EH (cell line): ENCODE measurements around the gene DNM3.

Source experiments
- DNase-seq: peaks from one replicate; pipeline ENCODE4 v3.0.0-alpha.2; 2015; ENCODE audit warnings: low read depth

DNM3 gene

DNA sequence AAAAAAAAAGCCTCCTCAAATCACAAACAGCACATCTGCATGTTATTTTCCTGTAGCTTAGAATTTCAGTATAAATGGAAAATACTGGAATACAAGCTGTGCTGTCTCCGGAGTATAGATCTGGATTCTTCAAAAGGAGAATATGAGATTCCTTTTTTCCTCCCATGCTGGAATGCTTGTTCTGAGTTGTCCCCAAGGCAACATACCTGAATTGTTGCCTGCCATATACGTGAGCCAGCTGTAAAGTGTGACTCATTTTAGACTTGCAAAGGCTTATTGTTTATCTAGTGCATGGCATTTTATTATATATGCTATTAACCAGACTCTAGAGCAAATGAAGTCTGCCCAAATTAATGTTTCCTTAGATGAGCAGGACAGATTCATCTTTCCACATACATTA is 484.2 kb downstream of the DNM3 start:
- peak; percentile 61 for DNase-seq

DNA sequence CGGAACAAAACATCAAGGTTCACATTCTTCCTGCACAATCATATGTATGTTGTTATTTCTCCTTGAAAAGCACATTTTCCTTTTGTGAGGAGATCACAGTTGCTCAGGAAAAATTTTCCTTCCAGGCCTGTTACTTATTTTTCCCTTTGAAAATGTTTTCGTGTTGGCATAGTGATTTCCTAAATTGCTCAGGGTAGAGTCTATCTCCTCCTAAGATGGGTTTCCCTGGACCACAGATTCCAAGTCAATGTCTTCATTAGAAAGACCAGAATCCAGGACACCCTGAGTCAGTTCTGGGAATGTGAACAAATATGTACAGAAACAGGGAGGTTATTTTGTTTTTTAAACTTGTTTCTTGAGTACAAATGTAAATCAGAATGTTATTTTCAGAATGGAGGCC is 484.8 kb downstream of the DNM3 start:
- DNase-seq, result peak; percentile 32

DNA sequence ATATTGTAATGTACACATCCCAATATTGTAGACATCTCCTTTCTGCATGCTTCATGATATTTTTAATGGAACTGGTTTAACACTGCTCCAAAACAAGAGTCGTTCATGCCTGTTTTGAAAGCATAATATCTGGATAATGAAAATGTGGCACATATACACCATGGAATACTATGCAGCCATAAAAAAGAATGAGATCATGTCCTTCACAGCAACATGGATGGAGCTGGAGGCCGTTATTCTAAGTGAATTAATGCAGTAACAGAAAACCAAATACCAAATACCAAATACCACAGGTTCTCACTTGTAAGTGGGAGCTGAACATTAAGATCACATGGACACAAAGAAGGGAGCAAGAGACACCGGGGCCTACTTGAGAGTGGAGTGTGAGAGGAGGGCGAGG is 487.0 kb downstream of the DNM3 start:
- no peak for DNase-seq

DNA sequence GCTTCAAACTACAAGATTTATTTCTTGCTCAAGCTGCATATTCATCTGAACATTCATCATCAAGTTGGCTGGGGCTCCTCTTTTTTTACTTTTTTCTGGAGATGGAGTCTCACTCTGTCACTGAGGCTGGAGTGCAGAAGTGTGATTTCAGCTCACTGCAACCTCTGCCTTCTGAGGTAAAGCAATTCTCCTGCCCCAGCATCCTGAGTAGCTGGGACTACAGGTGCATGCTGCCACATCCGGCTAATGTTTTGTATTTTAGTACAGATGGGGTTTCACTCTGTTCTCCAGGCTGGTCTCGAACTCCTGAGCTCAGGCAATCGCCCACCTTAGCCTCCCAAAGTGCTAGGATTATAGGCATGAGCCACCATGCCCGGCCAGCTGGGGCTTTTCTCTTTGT is 490.9 kb downstream of the DNM3 start:
- no peak for DNase-seq

DNA sequence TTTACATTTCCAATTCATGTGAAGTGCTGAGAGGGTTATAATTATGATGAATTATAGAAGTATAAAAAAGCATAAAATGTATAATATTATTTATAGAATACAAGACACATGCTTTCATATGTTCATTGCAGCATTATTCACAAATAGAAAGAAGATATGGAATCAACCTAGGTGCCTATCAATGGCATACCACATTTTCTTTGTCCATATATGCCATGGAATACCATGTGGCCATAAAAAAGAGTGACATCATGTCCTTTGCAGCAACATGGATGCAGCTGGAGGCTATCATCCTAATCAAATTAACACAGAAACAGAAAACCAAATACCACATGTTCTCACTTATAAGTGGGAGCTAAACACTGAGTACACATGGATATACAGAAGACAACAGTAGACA is 494.1 kb downstream of the DNM3 start:
- no peak for DNase-seq

DNA sequence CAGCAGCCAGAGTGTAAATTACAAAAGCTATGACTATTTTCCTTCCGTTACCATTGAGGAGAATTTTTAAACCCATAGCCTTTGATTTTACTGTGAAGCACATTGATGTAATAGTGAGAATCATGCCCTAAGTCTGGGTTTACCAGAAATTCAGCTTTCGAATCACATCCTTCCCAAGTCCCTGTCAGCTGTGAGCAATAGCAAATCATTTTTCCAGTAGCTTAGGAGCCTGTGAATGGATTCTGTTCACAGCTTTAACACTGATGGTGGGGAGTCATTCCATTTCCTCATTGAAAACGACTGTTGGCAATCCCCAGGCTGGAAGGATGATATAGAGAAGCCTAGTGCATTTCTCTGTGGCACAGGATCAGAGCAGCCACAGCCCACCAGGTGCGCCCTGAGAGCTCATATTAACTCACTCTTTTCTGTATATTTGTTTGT is 497.0 kb downstream of the DNM3 start:
- DNase-seq, result no peak

DNA sequence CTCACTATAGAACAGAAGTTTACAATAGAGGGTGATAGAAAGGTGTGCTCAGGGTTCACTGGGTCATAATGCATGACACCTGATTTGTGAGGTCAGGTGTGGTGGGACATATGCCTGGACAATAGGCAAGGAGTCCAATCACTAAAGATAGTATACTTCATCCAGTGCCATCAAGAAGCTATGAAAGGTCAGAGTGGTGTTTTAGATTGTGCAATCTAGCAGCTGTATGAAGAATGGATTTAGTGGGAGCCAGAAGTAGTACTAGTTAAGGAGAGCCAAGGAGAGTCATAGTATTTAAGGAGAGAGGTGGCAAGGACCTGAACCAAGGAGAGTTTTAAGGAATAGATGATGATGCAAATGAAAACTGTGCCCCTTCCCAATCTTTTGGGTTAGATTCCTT is 498.5 kb downstream of the DNM3 start:
- DNase-seq, result no peak

DNA sequence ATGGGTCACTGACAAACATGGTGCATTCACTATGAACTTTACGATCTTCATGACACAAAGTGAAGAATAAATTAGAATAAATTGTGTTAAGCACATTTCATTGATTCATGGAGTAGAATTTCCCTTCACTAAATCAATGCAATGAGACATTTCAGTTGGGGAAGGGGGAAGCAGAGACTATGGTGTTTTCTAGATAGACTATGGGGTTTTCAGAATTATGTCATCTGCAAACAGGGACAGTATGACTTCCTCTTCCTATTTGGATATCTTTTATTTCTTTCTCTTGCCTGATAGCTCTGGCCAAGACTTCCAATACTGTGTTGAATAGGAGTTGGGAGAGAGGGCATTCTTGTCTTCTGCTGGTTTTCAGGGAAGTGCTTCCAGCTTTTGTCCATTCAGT is 499.2 kb downstream of the DNM3 start:
- DNase-seq, result no peak

DNA sequence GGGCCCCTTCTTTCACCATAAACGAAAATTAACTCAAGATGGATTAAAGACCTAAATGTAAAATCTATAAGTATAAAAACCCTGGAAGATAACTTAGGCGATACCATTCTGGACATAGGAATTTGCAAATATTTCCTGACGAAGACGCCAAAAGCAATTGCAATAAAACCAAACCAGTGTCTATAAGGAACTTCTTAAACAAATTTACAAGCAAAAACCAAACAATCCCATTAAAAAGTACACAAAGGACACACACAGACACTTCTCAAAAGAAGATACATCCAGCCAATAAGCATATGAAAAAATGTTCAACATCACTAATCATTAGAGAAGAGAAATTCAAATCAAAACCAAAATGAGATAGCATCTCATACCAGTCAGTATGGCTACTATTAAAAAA is 500.4 kb downstream of the DNM3 start:
- no peak for DNase-seq

DNA sequence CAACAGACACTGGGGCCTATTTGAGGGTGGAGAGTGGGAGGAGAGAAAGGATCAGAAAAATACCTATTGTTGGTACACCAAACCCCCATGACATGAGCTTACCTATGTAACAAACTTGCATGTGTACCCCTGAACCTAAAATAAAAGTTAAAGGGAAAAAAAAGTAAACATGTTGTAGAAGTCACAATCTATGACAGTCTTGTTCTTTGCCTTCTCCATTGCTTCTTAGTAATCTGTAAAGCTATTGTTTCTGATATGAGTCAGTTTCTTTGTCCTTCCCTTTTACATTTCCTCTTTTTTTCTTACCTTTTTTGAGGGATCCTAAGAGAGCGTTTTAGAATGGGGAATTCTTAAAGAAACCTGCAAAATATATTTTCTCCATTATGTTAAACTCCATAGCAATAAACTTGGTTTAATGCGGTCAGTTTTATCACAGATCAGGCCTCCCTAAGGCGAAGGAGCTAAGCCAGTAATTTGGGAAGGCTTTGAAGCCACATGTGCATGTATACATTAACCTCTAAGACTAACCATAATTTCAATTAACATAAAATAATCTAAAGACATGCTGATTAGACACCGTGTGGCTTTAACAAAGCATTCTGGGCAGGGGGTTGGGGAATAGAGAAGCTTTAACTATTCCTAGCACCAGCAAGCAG is 501.4 kb downstream of the DNM3 start:
- DNase-seq, result no peak

DNA sequence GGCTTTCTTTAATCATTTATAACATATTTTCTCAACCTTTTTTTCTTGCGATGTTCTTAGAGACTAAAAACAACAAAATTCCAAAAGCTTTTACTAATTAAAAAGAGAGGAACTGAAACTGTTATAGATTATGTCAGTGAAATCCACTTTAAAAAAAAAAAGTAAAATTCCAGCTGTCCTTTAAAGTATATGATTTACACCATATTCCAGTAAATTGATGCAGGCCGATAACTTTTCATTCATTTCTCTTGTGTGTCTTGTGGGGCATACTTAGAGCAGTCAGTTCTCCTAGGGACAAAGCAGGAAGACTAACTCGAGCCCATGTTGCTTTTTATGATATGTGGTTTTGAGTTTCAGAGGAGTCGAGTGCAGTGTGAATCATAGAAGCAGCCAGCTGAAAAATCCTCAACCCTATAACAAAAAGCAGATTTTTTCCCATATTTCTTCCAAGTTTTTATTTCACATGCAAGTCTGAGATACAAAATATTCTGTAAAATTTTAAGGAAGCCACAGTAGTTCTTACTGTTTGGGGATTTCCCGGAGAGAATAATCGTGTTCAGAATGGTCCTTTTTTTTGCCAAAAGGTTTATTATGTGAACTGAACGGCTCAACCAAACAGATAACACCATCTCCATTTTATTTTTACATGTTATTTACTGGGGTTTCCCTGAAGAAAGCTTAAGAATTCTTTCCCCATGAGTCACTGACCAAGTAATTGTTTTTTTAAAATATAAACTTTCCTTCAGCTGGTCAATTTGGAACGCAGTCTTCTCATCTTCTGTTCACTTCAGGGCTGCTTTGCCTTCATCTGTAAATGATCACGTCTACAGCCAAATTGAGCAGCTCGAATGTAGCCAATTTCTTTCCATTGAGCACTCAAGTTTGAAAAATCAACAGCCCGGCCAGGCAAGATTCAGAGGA is 502.2 kb downstream of the DNM3 start:
- peak; percentile 91 for DNase-seq

DNA sequence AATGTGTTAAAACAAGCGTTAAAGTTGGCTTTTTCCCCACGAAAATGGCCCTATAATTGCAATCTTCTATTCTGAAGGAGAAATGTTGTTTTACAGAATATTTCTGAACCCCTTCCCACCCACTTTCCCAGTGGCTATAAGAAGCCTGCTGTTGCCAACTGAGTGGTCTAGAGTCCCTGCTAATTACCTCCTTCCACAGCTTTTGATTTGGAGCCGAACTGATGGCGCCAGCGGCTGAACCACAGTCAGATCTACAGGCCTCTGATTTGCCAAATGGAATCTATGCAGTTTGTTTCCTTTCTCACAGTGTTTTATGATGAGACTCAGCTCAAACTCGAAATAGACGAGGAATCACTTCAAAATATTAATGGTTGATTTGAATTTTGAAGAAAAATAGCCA is 503.1 kb downstream of the DNM3 start:
- no peak for DNase-seq

DNA sequence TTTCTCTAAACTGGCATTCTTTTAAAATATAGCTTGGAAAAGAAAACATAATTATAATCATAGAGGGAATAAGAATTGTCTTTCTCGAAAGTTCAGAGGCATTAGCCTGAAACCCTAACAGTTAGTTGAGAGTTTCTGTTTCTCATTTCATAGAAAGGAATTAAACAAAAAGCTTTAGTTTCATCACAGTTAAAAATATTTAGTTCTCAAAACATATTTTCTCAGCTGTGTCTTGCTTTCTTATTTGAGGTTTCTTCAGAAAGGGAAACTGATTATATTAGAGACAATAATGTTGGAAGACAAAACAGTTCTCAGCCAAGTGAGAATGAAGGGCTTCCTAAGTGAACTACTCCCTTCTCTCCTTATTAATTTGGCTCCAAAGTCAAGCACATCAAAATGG is 503.8 kb downstream of the DNM3 start:
- DNase-seq, result no peak

DNA sequence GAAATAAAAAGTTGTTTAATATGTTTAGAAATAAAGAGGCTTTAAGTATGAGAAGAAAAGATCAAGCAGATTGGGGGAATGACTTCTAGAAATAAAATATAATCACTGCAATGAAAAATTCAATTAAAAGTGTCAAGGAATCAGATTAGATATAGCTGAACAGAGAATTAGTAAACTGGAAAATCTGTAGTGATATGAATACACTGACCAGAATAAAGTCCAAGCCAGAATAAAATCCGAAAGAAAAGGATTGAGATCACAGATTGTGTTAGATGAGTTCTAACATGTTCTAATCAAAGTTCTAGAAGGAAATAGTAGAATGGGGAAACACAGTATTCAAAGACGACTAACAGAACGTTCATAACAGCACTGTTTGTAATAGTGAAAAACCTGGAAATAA is 506.1 kb downstream of the DNM3 start:
- DNase-seq, result no peak

DNA sequence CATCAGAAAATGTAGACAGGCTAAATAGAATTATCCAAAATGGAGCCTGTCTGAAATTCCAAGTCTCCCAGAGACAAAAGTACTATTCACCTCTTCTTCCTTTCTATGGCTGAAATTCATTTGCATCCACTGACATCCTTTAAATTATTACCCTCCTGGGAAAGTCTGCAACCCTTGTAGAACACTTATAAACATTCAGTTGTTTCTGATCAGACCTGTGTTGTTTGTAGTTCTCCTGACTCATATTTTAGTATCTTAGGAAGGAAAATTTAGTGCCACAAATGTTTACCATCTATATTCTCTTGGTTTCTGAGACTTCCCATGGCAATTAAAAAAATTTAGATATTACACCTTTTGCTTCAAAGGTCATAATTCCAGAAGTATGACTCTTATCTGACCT is 509.6 kb downstream of the DNM3 start:
- DNase-seq, result no peak

DNA sequence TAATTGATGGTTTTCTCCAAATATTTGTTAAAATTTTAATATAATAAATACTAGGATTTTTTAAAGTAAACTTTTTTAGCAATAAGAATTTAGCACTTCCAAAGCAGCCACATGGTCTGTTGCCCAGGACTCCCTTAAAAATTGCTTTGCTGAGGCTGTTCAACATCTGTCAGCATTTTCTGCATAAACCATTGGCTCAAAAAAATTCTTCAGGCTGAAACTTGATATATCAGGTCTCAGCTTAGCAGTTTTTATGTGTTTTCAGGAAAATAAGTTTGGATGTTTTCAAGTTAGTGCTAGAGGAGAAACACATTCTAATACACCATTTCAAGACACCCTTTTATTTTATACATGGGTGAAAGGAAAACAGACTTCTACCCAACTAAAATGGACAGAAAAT is 510.0 kb downstream of the DNM3 start:
- peak; percentile 36 for DNase-seq

DNA sequence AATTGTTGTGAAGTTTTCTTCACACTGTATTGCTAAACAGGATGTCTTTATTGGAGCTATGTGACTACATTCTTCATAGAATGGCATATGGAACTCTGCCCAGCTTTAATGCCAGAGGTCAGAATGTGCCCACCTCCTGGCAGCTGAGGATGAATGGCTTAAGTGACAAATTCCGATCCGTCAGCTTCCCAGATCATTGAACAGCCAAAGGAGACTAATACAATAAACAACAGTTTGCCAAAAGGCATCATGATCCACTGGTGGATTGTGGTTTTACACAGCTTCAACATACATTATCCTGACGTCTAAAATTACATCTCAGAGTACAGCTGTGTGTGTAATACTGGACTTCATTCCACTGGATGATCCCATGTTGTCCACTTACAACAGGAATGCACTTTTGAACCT is 510.5 kb downstream of the DNM3 start:
- peak; percentile 67 for DNase-seq

DNA sequence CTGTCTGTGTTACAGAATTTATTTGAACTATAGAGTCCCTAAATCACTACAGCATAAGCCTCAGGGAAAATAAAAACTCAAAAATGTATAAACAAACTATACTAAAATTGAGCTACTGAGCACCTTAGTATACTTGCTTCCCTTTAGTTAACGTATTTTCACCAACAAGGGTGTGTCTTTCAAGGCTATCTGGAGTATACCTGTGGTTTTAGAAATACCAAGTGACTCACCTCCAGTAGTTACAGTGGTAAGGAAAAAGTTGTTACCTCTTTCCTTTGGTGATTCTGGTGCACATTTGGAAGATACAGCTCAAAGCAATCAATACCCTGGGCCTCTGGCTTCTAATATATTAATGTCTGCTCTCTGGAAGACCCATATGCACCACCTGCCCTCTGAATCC is 511.1 kb downstream of the DNM3 start:
- DNase-seq, result no peak

DNA sequence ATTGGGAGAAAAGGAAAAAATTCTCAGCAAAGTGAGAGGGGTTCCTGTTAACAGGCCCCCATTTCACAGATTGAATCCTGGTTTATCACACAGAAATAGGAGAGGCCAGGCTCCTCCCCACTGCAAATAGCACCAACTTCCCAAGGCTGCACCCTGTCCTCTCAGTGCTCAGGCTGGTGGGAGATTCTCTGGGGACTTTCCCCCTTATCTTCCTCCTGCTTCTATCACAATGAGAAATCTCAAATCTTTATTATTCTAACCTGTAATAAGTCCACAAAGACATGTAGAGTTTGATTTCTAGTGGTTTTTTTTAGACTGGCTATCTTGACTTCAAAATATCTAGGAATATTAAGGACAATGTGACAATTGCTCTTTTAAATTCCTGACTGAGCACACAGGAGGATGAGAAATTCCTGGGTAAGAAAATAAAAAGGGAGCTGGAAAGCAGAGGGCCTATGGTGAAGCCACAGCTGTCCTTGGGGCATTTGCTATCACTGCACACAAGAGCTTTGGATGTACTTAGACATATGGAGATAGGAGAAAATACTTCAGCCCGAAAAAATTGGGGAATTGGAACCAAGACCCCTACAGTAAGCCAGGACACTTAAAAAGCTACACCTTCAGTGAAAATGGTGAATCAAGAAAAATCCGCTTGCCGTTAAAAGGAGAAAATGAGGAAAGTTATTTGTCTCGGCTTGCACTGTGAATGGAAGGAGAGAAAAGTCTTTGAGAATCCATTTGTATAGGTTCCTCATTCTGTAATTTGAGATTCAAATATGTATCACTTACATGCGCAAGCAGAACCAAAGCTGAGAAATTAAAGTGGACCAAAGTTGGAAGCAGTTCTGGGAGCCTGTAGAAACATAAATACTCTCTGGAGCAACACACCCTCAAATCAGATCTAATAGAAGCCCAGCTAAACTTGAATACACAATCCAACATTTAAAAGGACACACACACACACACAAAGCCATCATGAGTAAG is 513.3 kb downstream of the DNM3 start:
- DNase-seq, result no peak

DNA sequence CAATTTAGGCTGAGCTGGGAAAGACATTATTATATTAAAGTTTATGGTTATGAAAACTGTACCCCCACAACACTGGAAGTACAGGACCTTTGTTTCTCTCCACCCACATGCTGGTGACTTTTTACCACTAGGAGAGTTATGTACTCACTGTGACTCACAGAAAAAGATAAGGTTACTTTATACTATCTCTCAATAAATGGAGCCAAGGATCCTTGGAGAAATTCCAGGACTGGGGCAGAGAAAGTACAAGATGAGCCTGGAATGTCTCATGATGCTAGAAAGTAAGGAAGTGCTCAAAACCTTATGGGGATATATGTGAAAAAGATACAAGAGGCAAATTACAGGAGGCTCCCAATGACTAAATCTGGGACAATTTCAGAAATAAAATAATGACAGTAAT is 515.3 kb downstream of the DNM3 start:
- peak; percentile 93 for DNase-seq

DNA sequence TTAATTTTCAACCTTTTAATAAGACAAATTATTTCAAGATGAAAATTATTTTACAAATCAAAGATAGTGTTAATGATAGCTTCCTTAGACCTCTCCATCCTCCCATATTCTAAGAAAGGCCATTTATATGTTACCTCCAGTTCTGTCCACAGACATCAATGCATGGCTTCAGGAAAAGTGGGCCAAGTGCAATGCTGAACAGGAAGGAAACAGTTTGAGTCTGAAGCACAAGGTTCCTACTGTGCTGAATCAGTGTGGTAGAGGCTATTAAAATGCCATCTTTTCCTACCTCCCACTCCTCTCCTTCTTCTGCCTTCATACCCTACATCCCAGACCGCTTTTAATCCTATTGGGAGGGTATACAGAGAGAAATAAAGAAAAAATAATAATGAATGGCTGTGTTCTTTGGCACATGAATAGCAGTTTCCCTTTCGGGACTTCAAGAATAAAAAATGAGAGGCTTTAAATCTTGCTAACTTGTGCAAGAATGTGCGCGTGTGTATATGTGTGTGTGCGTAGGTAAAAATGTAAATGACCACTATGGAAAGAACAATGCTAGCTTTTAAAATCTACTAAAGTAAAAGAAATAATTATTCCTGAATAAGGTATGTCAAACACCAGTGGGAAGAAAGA is 516.6 kb downstream of the DNM3 start:
- DNase-seq, result no peak

DNA sequence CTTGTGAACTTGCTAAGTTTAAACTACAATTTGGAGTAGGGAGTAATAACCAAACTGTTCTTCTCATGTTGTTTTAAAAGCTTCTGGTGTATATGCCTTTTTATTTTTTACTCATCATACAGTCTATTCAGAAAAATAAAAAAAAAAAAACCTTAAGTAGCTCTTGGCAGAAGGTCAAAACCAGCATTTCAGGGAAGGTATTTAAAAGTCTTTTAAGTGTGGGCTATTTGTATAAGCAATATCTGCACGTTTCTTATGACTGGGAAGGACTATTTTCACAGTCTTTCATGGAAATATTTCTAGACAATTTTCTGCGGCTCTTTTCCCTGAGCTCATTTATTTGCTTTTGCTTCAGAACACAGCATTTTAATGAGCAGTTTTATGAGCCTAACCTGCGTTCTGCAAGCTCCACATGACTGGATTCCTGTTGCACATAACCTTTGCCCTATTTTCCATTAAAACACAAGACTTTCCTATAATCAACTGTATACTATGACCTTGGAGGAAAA is 518.2 kb downstream of the DNM3 start:
- DNase-seq, result peak; percentile 92
